PC-3 (cell line): ENCODE measurements around the gene TRAF1.

ENCODE experiments used
- CTCF ChIP-seq: fragments of 300-600 bp; sonication (generic); conservative IDR thresholded peaks from 2 replicates; pipeline ENCODE4 v1.5.1; 2017; ENCODE audit warnings: antibody characterized with exemption, low read depth, mild to moderate bottlenecking, low read length
- EZH2 ChIP-seq: fragments of 300-600 bp; sonication (generic); IDR thresholded peaks from one replicate; pipeline ENCODE4 v1.6.1; 2017; ENCODE audit warnings: antibody characterized with exemption, mild to moderate bottlenecking, low read length; ENCODE audit not compliant: unreplicated experiment
- EZH2phosphoT487 ChIP-seq: fragments of 300-600 bp; sonication (generic); IDR thresholded peaks from 2 replicates; pipeline ENCODE4 v1.6.1; 2018; ENCODE audit warnings: mild to moderate bottlenecking, antibody characterized with exemption, low read length, borderline replicate concordance

- TF ChIP-seq CTCF (no peak), EZH2phosphoT487 (no peak), EZH2 (no peak)
These were observed 23.7 kb downstream of the TRAF1 start for GRCh38 chr9:120902569-120903535.
